Thoracic aorta (tissue), 2 donors: ENCODE measurements around the gene COL2A1. TPM values are rescaled to one million over a fixed set of nuclear protein-coding genes. Genes with fewer than 3 reads are reported as not detected.

ENCODE experiments used
- ATAC-seq: fragments of 150-250 bp; one replicate; pipeline ENCODE4 v1.8.0; 2017; ENCODE audit warnings: low read depth; ENCODE audit not compliant: insufficient number of reproducible peaks, low FRiP score
- DNase-seq: peaks from one replicate; pipeline ENCODE4 v3.0.0-alpha.2; 2020; ENCODE audit warnings: low spot score
- H3K27ac ChIP-seq, 2 donors: fragments of 200-600 bp; sonication (generic); 1 replicate in 1 of 2; 2 replicates in 1 of 2; pipeline ENCODE4 v1.5.1; 2016; ENCODE audit warnings: mild to moderate bottlenecking in 2 of 2, moderate library complexity in 2 of 2
- H3K27me3 ChIP-seq: fragments of 200-600 bp; sonication (generic); replicated peaks from 2 replicates; pipeline ENCODE4 v1.6.0; 2016; ENCODE audit warnings: mild to moderate bottlenecking; ENCODE audit not compliant: insufficient read depth
- H3K36me3 ChIP-seq: fragments of 200-600 bp; sonication (generic); one replicate; pipeline ENCODE4 v1.5.1; 2016
- H3K4me1 ChIP-seq, 2 donors: fragments of 200-600 bp; sonication (generic); 1 replicate in 1 of 2; 2 replicates in 1 of 2; pipeline versions ENCODE4 v1.5.1 to v1.6.0; 2016; ENCODE audit warnings: low read depth in 2 of 2, mild to moderate bottlenecking in 1 of 2; ENCODE audit not compliant: control insufficient read depth in 1 of 2
- H3K4me3 ChIP-seq: fragments of 200-600 bp; sonication (generic); 2 replicates; pipeline ENCODE4 v1.5.1; 2016; ENCODE audit warnings: mild to moderate bottlenecking
- H3K9me3 ChIP-seq: fragments of 200-600 bp; sonication (generic); 2 replicates; pipeline ENCODE4 v1.5.1; 2016
- CTCF ChIP-seq: fragments of 200-600 bp; sonication (generic); IDR thresholded peaks from one replicate; pipeline ENCODE4 v1.5.1; 2019; ENCODE audit warnings: antibody characterized with exemption
- total RNA-seq, 2 donors: library from RNA; depleted of rRNA; stranded (reverse); fragments of >200 nt; gene quantifications; one replicate each; pipeline versions ENCODE4 v1.1.0 to v1.2.3, GENCODE V29; 2016

COL2A1 gene
- total RNA-seq, 2 donors from 2014 or later: 0.14 TPM; not detected in 1

GRCh38 chr12:48001505-48002413, 2.5 kb downstream of the COL2A1 start:
- Histone ChIP-seq H3K4me3 (peak overlapping the region; percentile 79), H3K27ac (peak overlapping the region in 1 of 2 donors; percentile 32), H3K9me3 (no peaks in the 10 kb centered on the region), H3K27me3 (peaks cover 14% of the 10 kb centered on the region), H3K36me3 (no peaks in the 10 kb centered on the region), H3K4me1 (peaks cover 19 to 47% of the 10 kb centered on the region in 2 donors)
- ATAC-seq (no peak), DNase-seq (no peak)
- no peak for TF ChIP-seq CTCF

GRCh38 chr12:48000878-48001504, 3.3 kb downstream of the COL2A1 start:
- Histone ChIP-seq H3K4me3 (peak overlapping the region; percentile 79), H3K9me3 (no peaks in the 10 kb centered on the region), H3K27ac (peak overlapping the region in 1 of 2 donors; percentile 32), H3K36me3 (no peaks in the 10 kb centered on the region), H3K27me3 (peaks cover 10% of the 10 kb centered on the region), H3K4me1 (peaks cover 19 to 47% of the 10 kb centered on the region in 2 donors)
- DNase-seq (no peak), ATAC-seq (no peak)
- no peak for TF ChIP-seq CTCF

GRCh38 chr12:47999816-48000215, 4.5 kb downstream of the COL2A1 start:
- H3K27ac ChIP-seq: no peak overlapping the region
- no peak for TF ChIP-seq CTCF
- DNase-seq (no peak), ATAC-seq (no peak)
- H3K4me3 ChIP-seq: no peak overlapping the region
- no peaks in the 10 kb centered on the region for H3K36me3 ChIP-seq
- peaks cover 19 to 39% of the 10 kb centered on the region in 2 donors for H3K4me1 ChIP-seq
- no peaks in the 10 kb centered on the region for H3K9me3 ChIP-seq
- H3K27me3 ChIP-seq: peaks cover 5% of the 10 kb centered on the region

GRCh38 chr12:47997321-47997720, 7.0 kb downstream of the COL2A1 start:
- no peak for TF ChIP-seq CTCF
- Histone ChIP-seq H3K9me3 (no peaks in the 10 kb centered on the region), H3K4me3 (no peak overlapping the region), H3K36me3 (no peaks in the 10 kb centered on the region), H3K27ac (no peak overlapping the region), H3K4me1 (peaks cover under 1 to 14% of the 10 kb centered on the region in 2 donors), H3K27me3 (no peaks in the 10 kb centered on the region)
- DNase-seq (no peak), ATAC-seq (no peak)

- H3K9me3 ChIP-seq: no peaks in the 10 kb centered on the region
- DNase-seq: no peak
- peaks cover 0 to 3% of the 10 kb centered on the region in 2 donors for H3K4me1 ChIP-seq
- no peak for ATAC-seq
- no peak overlapping the region for H3K4me3 ChIP-seq
- no peaks in the 10 kb centered on the region for H3K36me3 ChIP-seq
- H3K27ac ChIP-seq: no peak overlapping the region
- H3K27me3 ChIP-seq: no peaks in the 10 kb centered on the region
- no peak for TF ChIP-seq CTCF
These were observed 8.3 kb downstream of the COL2A1 start for GRCh38 chr12:47995981-47996401.
